SK-N-DZ (cell line): Measurements from ENCODE around the gene LAPTM5.

ENCODE experiments used
- DNase-seq: peaks from one replicate; pipeline ENCODE4 v3.0.0-alpha.2; 2015; ENCODE audit warnings: low spot score

The LAPTM5 gene

DNA sequence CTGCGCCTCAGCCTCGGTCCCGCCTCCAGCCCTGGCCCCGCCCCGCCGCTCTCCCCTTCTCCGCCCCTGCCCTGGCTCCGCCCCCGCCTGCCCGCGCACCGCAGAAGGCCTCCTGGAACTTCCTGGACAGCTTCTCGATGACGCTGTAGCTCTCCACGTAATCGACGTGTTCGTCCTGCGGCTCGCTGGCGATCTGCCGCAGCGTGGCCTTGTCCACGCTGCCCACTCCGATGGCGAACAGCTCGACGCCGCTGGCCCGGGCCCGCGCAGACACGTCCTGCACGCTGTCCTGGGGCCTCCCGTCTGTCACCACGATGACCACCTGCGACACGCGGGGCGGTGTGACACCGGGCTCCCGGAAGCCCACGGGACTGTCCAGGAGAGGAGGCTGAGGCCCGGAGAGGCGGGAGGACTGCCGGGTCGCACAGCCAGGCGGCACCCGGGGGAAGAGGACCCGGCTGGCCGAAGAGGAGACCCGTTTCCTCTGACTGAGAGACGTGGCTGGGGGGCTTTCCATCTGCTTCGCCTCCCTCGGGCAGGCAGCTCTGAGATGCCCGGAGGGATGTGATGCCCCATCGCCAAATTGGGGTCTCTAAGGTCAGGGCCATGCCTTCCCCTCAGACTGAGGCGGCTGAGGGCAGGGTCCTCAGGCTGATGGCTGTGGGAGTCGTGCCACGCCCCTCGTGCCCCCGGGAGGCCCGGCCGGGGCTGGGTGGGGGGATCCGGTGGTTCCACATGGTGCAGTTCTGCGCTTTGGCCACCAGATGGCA, 38.8 kb downstream of the LAPTM5 start:
- DNase-seq: peak; percentile 71

DNA sequence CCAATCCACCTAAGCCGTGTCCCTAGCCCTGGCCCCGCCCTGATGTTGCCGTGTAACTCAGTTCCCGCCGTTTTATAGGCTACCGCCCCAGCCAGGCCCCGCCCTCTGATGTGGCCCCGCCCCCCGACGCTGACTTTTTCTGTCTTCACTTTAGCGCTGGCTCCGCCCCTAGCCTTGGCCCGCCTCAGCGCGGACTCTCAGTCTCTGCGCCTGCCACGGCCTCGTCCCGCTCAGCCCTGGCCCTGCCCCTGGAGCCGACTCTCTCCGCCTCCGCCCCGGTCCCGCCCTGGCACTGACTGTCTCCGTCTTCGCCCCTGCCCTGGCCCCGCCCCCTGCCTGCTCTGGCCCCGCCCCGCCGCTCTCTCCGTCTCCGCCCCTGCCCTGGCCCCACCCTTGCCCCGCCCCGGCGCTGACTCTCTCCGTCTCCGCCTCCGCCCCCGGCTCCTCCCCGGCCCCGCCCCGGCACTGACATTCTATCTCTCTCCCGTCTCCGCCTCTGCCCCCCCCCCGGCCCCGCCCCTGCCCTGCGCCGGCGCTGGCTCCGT, 39.4 kb downstream of the LAPTM5 start:
- DNase-seq: peak; percentile 79

DNA sequence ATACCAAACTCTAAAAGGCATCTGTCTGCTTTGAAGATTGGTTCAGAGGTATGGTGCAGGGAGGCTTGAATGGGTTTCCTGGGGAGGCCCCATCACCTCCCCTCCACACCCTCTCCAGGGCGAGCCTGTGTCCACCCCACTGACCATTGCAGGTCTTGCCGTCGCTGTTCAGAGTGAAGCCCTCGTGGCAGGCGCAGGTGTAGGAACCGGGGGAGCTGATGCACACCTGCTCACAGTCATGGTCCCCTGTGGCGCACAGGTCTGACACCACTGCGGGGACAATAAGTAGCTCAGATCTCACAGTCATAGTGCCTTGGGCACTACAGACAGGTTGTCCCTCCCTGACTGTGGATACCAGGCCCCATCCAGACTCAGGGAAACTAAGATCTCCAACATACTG, 40.9 kb downstream of the LAPTM5 start:
- DNase-seq: no peak

DNA sequence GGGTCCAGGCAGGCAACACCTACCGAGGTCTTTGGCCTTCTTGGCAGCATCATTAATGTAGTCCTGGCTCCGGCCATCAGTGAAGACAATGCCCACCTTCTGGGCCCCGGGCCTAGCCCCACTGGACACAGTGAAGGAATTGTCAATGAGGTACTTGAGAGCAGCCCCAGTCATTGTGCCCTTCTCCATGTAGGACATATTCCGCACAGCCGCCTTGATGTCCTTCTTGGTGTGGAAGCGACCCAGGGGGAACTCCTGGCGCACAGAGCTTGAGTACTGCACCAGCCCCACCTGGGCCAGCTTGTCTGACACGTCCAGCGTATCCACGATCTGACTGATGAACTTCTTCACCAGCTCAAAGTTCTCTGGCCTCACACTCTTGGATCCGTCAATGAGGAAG, 41.7 kb downstream of the LAPTM5 start:
- DNase-seq: no peak

DNA sequence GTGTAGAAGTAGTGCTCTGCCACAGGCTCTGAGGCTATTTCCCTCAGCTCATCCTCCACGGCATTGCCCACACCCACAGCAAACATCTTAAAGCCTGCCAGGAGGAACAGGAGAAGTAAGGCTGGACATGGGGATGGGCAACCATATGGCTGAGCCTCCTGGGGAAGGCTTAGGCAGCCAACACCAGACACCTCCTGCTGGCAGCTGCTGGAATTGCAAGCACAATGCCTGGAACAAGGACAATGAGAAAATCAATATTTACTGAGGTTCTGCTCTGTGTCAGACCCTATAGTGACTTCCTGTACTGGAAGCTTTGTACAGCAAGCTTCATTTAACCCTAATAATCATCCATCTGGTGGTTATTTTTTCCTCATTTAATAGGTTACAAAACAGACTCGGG, 42.4 kb downstream of the LAPTM5 start:
- no peak for DNase-seq

DNA sequence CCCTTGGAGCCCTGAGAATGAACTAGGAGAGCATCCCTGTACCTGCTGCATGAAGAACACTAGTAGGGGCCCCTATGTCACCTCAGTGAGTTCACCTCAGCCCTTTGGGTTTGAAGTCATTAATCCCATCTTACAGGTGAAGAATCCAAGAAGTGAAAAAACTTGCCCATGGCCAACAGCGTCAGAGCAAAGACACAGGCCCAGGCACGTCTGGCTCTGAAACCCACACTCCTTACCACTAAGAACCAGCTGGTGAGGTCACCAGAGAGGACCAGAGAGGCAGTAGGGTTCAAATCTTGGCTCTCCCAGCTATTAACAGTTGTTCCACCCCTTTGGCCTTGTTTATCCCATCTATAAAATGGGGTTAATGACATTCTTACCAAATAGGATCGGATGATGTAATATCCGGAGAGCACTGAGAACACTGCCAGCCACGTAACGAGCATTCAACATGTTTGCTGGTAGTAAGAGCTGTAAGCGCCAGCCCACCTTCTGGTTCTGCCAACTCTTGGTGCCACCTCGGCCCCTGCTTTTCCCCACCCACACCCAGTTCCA, 43.0 kb downstream of the LAPTM5 start:
- DNase-seq: no peak

DNA sequence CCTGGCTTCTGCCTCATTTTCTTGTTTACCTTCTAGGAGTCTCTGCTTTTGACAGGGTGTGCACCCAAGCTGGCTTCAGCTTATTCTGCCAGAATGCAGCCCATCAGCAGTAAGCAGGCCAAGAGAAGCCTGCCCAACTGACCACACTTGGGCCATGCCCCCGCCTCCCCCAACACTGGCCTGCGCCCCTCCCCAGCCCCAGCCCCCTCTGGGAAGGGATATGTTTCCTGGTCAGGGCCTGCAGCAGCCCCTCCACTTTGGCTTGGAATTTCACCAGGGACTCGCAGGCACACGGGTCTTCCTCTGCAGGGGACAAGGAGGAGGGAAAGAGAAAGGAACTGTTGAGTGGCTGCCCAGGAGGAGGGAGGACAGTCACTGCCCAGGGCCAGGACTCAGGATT, 43.5 kb downstream of the LAPTM5 start:
- DNase-seq: no peak

DNA sequence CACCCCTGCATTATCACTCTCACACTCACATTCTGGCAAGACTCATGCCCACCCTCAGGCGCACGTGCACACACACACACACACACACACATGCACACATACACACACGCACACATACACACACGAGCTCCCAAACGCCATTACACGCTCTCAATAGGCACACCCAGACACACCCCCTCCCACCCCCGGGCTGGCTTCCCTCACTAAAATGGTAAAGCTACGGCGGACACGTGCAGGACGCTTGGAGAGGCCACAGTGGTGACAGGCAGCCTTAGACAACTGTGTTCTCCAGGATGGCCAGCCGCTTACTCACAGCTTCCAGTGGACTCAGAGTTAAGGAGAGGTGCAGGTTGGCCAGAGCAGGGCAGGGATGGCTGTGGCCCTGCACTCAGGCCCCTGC, 44.3 kb downstream of the LAPTM5 start:
- DNase-seq: no peak

DNA sequence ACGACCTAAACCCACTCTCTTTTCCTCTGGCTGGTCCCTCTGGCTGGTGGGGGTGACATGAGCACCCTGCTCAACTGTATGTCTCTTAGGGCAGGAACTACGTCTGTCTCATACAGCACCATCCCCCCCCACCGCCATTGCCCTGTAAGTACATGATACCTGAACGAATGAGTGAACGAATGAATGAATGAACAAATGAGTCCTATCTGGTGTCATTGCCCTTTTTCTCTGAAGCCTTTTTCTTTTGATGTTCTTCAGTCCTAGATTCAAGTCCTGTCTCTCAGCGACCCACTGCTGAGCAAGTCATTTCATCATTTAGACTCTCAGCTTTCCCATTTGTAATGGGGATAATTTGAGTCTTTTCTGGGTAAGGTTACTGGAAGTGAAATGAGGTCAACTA, 45.0 kb downstream of the LAPTM5 start:
- no peak for DNase-seq

DNA sequence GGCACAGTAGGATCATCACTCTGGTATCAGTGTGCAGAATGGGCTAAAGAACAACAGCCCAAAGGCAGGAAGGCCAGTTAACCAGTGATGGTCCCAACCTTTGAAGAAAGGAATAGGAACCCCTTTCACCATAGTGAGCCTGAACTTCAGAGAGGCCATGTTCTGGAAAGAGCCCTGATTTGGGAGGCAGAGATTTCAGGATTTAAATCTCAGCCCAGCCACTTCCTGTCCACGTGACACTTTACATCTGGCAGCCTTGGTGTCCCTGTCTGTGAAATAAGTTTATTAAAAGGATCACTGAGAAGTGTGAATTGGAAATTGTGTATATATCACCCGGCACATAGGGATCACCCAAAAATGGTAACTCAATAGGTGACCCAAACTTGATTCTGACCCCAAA, 47.2 kb downstream of the LAPTM5 start:
- DNase-seq: no peak

DNA sequence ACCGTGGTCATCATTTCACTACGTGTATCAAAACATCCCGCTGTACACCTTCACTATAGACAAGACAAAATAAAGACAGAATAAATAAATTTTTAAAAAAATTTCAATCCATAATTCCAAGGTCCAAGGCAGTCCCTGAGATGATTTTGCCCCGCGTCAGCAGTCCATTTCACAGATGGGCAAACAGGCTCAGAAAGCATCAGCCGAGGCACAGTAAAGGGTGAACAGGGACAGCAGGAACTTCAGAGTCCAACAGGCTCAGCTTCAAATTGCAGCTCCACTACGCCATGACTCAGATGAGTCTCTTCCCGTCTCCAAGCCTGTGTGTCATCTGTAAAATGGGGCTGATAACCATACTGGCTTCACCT, 49.2 kb downstream of the LAPTM5 start:
- DNase-seq: no peak

DNA sequence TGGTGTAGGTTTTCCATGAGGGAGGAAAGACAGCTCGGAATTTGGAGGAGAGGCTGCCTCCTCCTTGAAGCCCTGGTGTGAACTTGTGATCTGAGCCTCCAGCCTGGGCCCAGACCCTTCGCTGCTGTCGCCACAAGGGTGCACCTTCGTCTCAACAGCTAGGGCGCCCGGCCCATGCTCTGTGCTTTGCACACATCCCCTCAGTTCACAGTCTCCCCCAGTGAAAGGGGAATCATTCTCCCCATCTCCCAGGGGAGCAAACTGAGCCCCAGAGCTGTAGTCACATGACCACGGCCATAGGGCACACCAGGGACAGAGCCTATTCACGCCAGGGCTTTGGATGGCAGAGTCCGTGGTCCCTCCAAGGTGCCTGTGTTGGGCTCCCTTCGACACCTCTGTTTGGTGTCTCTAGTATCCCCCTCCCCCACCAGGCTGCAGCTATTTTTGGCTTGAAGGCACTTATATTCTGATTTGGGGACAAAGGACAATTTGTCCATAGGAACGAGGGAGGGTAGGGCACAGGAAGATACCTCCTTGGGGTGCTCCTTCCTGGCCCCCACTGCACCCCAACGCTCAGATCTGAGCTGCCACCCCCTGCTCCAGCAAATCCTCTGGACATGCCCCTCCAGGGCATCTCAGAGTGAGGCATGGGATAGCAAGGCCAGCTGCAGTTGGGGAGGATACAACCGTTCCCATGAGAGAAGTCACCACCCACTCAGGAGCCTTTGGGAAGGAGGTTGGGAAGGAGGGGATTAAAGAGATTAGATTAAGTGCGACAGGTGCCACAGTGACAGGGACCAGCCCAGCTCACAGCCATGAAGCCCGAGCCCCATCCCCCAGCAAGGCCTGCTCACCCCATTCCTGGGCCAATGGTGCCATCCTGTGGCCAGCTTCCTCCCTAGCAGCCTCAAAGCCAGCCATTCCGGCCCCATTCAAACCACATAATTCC, 49.9 kb downstream of the LAPTM5 start:
- peak; percentile 79 for DNase-seq

DNA sequence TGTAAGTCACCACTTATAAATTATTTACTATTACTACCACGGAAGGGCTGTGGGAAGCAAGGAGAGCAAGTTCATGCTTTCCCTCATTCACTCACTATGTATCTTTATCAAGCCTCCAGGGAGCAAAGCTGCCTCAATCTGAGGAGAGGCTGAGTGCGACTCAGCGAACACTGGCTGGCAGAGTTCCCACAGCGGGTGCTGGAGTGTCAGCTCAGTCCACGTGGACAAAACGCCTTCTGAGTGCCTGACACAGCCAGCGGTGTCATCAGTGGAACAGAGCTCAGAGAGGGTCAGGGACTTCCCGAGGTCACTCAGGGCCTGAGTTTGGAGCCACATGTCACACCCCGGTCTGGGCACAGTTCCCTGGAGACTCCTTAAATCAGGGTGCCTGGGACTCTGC, 51.0 kb downstream of the LAPTM5 start:
- DNase-seq: no peak

DNA sequence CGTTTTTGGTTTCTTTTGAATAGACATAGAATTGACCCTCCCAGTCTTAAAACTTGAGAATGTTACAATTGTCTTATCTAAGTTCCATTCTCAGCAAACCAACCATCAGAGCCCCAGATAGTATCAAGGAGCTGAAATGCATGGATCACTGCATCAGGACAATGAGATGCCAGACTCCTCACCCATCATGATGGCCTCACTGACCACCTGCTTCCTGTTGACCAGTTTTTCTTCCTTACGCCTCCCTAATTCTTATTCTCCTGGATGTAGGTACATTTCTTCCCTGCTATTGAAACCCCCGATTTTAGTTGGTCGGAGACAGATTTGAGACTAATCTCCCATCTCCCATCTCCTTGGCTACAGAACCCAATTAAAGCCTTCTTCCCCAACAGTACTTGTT, 51.9 kb downstream of the LAPTM5 start:
- DNase-seq: no peak

DNA sequence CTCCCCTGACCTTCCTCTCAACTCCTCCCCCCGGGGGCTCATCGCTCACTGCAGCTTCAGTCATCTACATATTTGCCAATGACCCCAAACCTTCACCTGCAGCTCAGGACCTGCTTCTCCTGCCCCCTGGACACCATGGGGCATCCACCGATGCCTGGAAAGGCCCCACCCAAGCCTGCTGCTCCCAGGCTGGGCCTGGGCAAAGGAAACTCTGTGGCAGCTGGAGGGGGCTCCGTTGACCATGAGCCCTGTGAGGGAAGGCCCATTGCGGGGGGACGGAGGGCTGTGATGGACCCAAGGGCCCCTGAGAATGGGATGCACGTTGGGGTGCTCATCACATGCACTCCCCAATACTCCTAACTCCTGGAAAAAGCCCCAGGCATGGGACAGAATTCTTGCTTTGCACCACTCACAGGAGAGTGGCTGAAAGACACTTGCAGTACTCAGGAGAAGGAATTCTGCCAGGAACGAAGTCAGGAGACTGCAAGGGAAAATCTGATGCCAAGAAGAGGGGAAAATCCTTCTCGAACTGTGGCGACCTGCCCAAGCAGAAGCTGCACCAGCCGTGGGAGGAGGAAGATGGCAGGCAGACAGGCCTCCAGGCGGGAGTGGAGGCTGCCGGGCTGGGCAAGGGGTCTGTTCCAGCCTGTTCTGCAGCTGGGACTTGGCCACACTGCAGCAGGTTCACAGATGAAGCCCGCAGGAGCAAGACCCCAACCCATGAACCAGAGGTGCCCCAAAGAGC, 52.6 kb downstream of the LAPTM5 start:
- DNase-seq: no peak

DNA sequence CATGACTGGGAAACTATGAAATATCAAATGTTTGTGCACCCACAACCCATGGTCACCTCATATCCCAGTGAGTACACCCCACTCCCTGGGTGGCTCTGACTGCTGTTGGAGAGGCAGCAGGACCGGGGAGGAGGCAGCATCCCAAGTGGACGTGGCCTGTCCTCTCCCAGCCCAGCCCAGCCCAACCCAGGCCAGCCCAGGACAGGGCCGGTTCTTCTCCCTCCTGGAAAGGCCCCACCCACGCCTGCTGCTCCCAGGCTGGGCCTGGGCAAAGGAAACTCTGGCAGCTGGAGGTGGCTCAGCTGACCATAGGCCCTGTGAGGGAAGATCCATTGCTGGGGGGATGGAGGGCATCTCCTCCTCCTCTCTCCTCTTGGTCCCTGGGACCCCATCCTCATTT, 53.3 kb downstream of the LAPTM5 start:
- no peak for DNase-seq

DNA sequence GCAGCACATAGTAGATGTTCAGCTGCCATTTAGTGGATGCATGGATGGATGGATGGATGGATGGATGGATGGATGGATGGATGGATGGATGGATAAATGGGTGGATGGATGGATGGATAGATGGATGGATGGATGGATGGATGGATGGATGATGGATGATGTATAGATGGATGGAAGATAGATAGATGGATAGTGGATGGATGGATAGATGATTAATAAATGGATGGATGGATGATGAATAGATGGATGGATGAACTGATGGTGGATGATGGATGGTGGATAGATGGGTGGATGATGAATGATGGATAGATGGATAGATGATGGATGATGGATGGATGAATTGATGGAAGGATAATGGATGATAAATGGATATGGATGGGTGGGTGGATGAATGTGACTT, 54.8 kb downstream of the LAPTM5 start:
- no peak for DNase-seq

DNA sequence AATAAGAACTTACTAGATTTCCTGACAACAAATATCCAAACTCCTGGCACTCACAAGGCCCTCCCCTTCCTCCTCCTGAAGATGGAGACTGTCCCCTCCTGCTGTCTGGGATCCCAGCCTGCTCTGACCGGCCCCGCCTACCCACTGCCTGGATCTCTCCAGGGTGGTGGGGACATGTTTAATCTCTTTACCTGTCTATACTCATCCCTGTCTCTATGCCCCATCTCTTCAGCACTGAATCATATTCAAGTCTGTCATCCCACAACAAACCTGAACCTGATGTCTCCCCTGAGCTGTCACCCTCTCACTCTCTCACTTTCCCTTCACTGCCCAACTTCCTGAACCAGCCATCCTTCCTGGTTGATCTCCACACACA, 56.3 kb downstream of the LAPTM5 start:
- no peak for DNase-seq

DNA sequence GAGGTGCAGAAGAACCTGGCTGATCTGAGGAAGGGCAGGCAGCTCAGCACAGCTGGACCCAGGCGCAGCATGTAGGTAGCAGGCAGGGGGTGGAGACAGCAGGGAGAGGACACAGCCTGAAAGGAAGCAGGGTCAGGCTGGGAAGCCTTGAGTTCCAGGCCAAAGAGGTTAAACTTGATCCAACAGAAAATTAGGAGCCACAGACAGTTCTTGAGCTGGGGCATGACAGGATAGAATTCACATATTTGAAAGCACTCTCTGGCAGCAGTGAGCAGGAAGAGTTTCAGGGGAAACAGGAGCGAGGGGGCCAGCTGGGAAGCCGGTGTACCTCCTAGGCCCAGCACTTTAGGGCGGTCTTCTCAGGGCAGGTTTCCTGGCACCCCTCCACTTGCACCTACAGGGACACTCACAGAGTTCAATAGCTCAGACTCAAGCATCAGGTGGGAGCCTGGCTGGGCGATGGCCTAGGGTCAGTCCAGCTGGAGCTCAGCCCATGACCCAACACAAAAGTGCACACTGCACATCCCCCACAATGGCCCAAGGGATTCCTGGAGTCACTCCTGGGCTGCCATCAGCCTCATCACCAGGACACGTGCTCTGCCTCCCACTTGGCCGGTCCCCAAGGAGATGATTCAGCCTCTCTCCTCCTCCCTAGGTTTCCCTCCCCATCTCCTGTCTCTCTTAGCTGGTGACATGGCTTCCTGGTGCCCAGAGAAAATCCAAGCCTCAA, 56.9 kb downstream of the LAPTM5 start:
- no peak for DNase-seq

DNA sequence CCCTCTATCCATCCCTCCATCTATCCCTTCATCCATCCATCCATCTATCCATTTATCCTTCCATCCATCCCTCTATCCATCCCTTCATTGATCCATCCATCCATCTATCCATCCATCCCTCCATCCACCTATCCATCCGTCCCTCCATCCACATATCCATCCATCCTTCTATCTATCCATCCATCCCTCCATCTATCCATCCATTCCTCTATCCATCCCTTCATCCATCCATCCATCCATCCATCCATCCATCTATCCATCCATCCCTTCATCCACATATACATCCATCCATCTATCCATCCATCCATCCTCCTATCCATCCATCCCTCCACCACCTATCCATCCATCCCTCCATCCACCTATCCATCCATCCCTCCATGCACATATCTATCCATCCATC, 57.8 kb downstream of the LAPTM5 start:
- DNase-seq: no peak

DNA sequence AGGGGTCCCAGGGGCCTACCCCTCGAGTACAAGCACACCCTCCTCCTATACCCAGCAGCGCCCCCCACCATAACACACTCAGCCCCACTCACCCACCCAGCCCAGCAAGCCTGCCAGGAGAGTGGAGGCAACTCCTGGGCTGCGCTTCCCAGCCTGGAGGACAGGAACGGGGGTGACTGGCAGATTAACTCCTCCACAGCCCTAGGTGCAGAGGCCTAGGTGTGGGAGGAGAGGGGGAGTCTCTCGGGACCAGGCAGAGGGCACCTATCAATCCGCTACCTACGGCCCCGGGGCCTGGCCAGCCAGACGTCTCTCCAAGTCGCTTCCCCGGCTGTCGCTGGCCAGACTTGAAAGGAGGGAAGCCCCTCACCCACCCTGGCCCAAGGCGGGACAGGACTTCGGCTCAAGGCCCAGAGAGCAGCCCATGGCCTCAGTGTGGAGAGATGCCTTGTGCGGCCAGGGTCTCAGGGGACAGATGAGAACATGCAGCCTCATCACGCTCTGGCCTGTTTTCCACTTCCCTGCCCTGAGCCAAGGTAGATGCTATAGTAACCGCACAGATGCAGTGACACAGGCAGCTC, 59.1 kb downstream of the LAPTM5 start:
- no peak for DNase-seq
